ENCODE results near the gene EXOC4.

The EXOC4 gene

DNA sequence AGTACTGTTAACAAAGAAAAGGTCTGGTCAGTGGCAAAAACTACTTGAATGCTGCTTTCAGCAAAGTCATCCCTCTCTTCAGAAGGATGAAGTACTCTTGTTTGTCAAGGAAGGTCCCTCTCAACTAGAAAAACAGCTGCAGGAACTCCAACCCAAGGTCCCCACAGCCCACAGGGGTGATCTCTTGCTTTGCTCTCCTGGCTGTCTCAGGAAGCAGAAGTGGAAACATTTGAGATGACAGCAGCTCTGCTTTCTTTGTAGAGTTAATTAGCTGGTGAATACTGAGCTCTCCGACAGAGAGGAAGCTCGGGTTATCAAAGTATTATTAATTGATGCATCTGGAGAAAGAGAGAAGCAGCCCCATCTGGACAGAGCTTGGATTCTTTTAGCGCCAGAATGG, 848.8 kb downstream of the EXOC4 start:
- no peak for DNase-seq

DNA sequence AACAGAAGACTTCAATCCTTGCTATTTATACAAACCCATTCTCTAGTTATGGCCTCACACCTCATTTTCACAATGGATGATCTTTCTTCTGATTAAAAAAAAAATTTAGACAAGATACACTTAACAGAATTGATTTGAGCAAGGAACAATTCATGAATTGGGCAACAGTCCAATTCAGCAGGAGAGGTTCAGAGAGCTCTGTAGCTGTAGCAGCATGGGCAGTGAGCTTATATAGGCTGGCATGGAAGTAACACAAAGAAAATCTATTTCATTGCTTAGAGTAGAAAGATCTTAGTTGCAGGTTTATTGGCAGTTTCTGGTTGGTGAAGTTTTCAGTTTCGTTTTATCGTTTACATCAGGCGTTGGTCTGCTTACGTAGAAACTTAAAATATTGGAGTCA, 851.3 kb downstream of the EXOC4 start:
- DNase-seq = no peak

DNA sequence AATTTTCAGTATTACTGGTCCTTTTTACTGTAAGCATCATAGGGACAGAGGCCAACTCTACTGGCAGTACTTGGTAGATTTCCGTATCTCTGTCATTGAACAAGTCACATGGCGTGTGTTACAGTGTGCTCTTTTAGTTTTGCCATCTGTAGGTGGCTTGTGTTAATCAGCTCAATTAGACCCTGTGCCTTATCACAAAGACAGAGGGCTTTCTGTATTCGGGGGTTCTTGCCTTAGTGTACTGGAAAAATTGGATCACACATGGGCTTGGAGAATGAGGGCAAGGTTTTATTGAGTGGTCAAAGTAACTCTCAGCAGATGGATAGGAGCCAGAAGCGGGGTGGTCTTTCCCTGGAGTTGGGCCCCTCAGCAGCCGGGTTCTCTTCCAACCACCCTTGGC, 853.0 kb downstream of the EXOC4 start:
- DNase-seq = no peak

DNA sequence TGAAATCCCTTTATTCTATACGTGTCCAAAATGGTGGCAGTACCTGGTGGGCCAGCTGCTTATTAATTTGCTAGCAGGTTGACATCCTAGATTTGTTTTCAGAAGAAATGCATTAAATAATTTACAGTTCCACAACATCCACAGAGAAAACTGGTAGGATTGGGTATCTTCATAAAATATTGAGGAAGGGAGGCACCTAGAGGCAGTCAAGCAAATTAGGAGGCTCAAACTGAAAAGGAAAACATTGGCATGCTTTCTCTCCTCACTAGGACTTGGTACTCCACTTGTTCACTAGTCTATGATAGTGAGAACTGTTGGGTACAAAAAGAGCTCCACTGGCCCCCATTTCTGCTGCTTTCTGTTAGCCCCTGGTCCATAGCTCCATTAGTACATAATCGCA, 855.9 kb downstream of the EXOC4 start:
- DNase-seq = no peak

DNA sequence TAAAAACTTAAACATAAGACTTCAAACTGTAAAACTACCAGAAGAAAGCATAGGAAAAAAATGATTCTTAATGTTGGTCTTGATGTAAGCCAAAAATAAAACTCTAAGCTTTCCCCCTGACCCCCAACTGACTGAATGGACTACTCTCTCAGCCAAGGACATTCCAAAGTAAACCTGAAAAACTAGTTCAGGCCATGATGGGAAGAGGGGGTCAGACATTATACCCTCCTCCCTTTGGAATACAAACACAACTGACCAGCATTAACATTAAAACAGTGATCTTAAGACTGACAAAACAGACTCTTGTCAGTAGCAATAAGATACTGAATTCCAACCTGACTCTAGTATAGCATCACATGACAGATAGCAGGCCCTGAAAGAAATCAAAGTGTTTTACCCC, 860.8 kb downstream of the EXOC4 start:
- no peak for DNase-seq

DNA sequence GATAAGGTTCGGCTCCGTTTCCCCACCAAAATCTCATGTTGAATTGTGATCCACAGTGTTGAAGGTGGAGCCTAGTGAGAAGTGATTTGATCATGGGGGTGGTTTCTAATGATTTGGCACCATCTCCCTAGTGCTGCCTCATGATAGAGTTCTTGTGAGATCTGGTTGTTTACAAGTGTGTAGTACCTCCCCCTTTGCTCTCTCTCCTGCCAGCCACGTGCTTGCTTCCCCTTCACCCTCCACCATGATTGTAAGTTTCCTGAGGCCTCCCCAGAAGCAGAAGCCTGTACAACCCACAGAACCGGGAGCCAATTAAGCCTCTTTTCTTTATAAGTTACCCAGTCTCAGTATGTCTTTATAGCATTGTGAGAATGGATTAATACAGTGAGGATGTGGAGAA, 862.1 kb downstream of the EXOC4 start:
- DNase-seq = no peak
